ENCODE measurements around the gene KCNJ6.
"Not testable (repeated sequence)": the region's sequence is repeated elsewhere in the genome, so short reads cannot be mapped to it uniquely, and the experiment has no call there.

KCNJ6 gene

DNA sequence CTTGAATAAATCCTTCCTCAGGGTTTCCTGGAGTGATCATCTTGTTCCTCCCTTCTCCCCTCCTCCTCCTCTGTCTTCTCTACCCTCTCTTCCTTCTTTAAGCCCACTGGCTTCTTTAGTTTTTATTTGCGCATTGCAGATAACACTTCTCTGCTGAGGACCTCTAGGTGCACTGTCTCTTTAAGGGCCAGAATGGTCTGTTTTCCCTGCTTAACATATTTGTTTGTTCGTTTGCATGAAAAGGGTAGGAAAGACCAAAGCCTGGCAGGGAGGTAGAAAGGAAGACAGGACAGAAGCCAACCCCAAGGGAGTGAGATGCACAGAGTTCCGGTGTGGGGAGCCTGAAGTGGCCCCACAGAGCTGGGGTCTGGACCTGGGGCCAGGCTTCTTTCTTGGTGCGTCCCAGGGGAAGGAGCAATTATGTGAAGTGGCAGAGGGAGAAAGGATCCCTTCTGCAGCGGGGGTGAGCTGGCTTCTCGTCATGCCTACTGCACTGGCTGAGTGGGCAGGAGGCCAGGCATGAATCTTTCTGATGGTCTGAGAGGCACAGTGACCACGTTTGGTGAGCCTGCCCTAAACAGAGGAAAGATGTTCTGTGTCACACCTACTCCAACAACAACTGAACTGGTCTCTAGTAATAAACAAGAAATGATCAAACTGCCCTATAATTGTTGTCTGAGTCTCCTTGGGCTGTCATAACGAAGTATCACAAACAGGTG, 232.7 kb downstream of the KCNJ6 start:
- DNase-seq (ENCODE audit: low read depth, low spot score): no peak

- no peak for DNase-seq (ENCODE audit: low read depth, low spot score)
Observed at GRCh38 chr21:37682966-37683365, 233.3 kb downstream of the KCNJ6 start.

- DNase-seq (ENCODE audit: low read depth, low spot score): no peak
Observed at GRCh38 chr21:37677006-37677405, 239.3 kb downstream of the KCNJ6 start.

- DNase-seq (ENCODE audit: low read depth, low spot score): peak; percentile 82
Observed at GRCh38 chr21:37675202-37675801, 241.0 kb downstream of the KCNJ6 start.

DNA sequence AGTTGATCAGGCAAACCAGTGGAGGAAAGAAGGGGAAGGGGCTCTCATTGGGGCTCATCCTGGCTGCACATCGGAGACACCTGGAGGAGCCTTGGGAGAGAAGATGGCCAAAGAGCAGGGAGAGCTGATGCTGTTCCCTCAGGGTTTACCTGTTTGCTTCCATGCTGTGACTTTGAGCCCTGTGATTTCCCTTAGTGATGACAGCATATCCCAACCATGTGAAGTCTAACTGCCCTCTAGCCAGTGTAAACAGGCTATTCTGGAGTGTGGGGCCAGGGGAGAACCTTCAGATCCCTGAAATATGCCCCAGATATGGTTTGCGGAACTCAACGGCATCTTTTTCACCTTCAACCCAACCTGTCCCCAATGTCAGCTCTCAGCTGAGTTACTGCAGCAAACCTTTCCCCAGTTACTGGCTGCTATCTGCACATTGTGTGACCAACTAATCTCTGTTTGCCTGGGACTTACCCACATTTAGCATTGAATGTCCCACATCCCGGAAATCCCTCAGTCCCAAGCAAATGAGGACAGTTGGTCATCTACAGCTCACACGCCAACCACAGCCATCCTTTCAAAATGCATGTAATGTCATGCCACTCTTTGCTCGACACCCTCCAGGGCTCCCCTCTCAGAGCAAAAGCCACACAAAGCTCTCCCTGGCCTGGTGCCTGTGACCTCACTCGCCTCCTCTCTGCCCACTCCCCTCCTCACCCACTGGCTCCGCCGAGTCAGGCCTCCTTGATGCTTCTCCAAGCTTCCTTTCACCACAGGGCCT, 242.3 kb downstream of the KCNJ6 start:
- DNase-seq (ENCODE audit: low read depth, low spot score): peak; percentile 41

DNA sequence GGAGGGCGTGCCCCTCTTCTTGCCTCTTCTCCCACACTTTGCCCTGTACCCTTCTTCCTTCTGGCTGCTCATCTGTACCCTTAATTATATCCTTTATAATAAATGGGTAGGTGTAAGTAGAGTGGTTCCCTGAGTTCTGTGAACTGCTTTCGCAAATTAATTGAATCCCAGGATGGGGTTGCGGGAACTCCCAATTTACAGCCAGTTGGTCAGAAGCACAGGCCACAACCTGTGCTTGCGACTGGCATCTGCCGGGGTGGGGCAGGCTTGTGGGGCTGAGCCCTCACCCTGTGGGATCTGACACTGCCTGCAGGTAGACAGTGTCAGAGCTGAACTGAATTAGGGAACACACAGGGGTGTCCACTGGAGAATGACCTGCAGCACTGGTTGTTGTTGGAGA, 244.9 kb downstream of the KCNJ6 start:
- DNase-seq (ENCODE audit: low read depth, low spot score): no peak

GRCh38 chr21:37670883-37671282, 245.4 kb downstream of the KCNJ6 start:
- no peak for DNase-seq (ENCODE audit: low read depth, low spot score)

DNA sequence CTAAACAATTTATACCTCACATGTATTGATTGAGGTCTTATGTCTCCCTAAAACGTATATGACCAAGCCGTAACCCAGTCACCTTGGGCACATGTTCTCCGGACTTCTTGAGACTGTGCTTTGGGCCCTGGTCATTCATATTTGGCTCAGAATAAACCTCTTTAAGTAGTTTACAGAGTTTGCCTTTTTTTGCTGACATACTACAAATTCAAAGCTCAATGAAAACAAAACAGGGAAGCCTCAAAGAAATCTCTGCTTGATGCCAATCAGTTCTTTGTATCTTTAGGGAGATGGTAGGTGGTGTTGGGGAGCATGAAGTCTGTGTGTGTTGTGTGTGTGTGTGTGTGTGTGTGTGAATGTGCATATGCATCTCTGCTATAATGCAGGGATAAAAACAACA, 247.0 kb downstream of the KCNJ6 start:
- DNase-seq (ENCODE audit: low read depth, low spot score): no peak

GRCh38 chr21:37668462-37669239, 247.6 kb downstream of the KCNJ6 start:
- peak; percentile 14 for DNase-seq (ENCODE audit: low read depth, low spot score)

- DNase-seq (ENCODE audit: low read depth, low spot score): no peak
Observed at GRCh38 chr21:37667380-37667779, 248.9 kb downstream of the KCNJ6 start.

DNA sequence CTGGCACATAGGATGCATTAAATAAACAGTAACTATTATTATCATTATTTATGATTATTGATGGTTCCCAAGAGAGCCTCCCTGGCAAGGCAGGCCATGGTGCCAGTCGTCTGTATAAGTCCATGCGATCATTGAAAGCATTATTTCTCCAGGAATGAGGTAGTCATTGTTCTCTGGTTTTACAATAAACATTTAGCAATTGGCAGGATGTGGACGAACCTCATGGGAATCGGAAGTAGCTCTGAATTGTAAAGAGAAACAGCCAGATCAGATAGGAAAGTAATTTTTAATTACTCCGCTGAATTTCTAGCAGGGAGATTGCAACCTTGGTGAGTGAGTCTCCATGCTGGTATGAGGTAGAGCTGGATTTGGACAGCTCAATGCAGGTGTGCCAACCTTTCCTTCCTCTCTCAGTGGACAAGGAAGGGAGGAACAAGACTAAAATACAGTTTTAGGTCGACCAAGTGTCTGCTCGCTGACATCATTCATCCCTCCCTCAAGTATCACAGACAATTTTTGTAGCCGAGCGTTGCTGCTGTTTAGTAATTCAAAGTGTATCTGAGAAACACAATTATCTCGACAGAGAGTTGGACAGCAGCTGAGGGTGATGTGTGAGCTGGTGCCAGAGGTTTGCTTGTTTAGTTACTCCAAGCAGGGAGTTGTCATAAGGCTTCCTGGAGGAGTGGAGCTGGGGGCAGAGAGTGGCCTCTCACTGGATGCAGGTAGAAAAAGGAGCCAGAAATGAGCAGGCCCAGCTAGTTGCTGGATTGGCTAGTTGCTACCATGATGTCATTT, 250.8 kb downstream of the KCNJ6 start:
- no peak for DNase-seq (ENCODE audit: low read depth, low spot score)

GRCh38 chr21:37662227-37662626, 254.0 kb downstream of the KCNJ6 start:
- not testable (repeated sequence) for DNase-seq (ENCODE audit: low read depth, low spot score)

GRCh38 chr21:37660709-37661108, 255.5 kb downstream of the KCNJ6 start:
- no peak for DNase-seq (ENCODE audit: low read depth, low spot score)

GRCh38 chr21:37659874-37660273, 256.4 kb downstream of the KCNJ6 start:
- DNase-seq (ENCODE audit: low read depth, low spot score): no peak

- no peak for DNase-seq (ENCODE audit: low read depth, low spot score)
Observed at GRCh38 chr21:37658817-37659458, 257.3 kb downstream of the KCNJ6 start.

DNA sequence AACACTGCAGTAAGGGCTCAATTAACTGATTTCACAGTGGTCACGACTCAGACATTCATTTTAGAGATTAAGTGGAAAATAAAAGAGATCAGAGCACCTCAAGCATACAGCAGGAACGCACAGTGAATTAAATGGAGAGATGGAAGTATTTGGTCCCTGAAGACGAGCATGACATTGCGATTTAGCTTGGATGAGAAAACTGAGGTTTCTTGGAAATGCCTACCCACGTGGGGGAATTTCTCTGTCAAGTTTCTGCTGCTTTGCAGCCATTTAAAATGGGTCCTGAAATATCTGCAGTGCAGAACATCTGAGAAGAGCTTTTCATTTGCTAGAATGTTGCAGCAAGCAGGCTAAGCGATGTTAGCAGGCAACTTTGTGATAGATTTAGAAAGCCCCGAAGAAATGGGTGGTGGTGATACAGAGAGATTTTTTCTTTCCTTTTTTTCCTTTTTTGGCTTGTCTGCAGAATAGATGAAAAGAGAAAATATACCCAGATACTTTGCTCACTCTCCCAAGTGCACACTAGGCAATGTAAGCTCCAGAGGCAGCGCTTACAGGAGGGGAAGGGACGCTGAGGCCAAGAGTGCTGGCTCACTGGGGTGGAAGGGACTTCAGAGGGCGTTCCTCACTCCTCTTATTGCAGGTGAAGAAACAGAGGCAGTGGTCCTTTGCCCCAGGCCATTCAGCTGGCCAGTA, 258.0 kb downstream of the KCNJ6 start:
- DNase-seq (ENCODE audit: low read depth, low spot score): no peak

- DNase-seq (ENCODE audit: low read depth, low spot score): no peak
Observed at GRCh38 chr21:37656899-37657298, 259.4 kb downstream of the KCNJ6 start.

GRCh38 chr21:37655611-37656300, 260.5 kb downstream of the KCNJ6 start:
- no peak for DNase-seq (ENCODE audit: low read depth, low spot score)

DNA sequence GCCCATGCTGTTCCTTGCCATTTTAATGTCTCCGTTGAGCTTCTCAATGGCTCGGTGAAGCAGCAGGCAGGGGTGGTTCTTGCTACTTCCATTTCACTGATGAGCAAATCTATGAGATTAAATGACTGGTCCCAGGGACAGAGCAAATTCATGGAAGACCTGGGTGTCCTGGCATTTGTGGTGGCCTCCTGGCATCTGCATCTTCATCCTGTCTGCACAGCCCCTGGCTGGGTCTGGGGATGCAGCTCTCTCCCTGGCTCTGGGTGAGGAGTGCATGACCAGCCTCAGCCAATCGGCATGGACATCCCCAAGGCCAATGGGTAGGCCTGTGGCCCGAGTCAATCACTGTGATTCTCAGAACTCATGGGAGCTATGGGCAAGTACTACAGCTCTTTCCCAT, 261.7 kb downstream of the KCNJ6 start:
- DNase-seq (ENCODE audit: low read depth, low spot score): no peak
